Ovary (tissue), 9 donors: ENCODE results near the gene SERPINB7. TPM values are rescaled to one million over a fixed set of nuclear protein-coding genes. Genes with fewer than 3 reads are reported as not detected.

Source experiments
- DNase-seq, 5 donors: peaks; one replicate each; pipeline ENCODE4 v3.0.0-alpha.2; 2019 to 2020
- H3K27ac ChIP-seq, 2 donors: fragments of 200-600 bp; one replicate each; pipeline versions ENCODE4 v1.5.1 to v1.8.0; 2019 to 2022
- H3K27me3 ChIP-seq: fragments of 200-600 bp; one replicate; pipeline ENCODE4 v1.8.0; 2022
- H3K36me3 ChIP-seq: fragments of 200-600 bp; sonication (generic); one replicate; pipeline ENCODE4 v1.5.1; 2019
- H3K4me1 ChIP-seq: one replicate; pipeline ENCODE4 v1.8.1; 2013; ENCODE audit warnings: mild to moderate bottlenecking, moderate library complexity; ENCODE audit not compliant: insufficient read depth
- H3K4me3 ChIP-seq: fragments of 200-600 bp; sonication (generic); one replicate; pipeline ENCODE4 v1.5.1; 2017
- H3K9me3 ChIP-seq, 2 donors: fragments of 200-600 bp in 1 of 2; sonication (generic) in 1 of 2; one replicate each; pipeline versions ENCODE4 v1.5.1 to v1.8.1; 2013 to 2019; ENCODE audit warnings: mild to moderate bottlenecking in 1 of 2, moderate library complexity in 1 of 2
- EP300 ChIP-seq: sonication (generic); formaldehyde crosslinking; IDR thresholded peaks from one replicate; pipeline ENCODE4 v1.6.1; 2017; ENCODE audit warnings: antibody characterized with exemption
- POLR2A ChIP-seq: fragments of 450-650 bp; IDR thresholded peaks from one replicate; pipeline ENCODE4 v1.6.1; 2017; ENCODE audit warnings: antibody characterized with exemption, mild to moderate bottlenecking, moderate library complexity
- WGBS, 3 donors: extraction: QIAGEN DNeasy Blood & Tissue Kit in 1 of 3; methylation state at CpG; one replicate each; pipeline versions ENCODE4 v1.1.5 to v1.1.7; 2013 to 2017; 5-methylcytosine and 5-hydroxymethylcytosine counted together
- intact Hi-C, 4 donors: fragments of 100-400 bp; cut with DNase I; formaldehyde crosslinking; loops; one replicate each; pipeline versions ENCODE4 v1.11.0 to v1.15.1; 2022 to 2023
- polyA plus RNA-seq, 2 donors: library from polyadenylated mRNA; stranded (reverse); fragments of 200-250 nt in 1 of 2; fragments of 350-450 nt in 1 of 2; fragmentation: Illumina TruSeq in 1 of 2; extraction: RNeasy Lipid Tissue Mini Kit (QIAGEN cat#74804) in 1 of 2; gene quantifications; one replicate each; pipeline ENCODE4 v1.2.3, GENCODE V29; 2013 to 2014
- total RNA-seq, 7 donors: library from RNA; depleted of rRNA in 2 of 7; stranded (reverse); fragments of >200 nt in 2 of 7; fragmentation: NEBNext Ultra II Directional in 3 of 7; extraction: Animal tissue kit (Norgen Biotek cat#: 25700) in 3 of 7; gene quantifications; one replicate each; pipeline versions ENCODE4 v1.1.0 to v1.2.4, GENCODE V29; 2016 to 2023
- TF ChIP-seq, protein P1 (sequence below), 3 donors: fragments of 450-650 bp in 2 of 3; fragments of 200-600 bp in 1 of 3; IDR thresholded peaks; one replicate each; pipeline versions ENCODE4 v1.5.1 to v1.8.0; 2016 to 2022; ENCODE audit warnings: antibody characterized with exemption in 3 of 3, mild to moderate bottlenecking in 1 of 3
- donor health status: DM: no; HTN: no; CAD: no; lungs with moderate emphysema.
- donor health status: DM: no; HTN: no; CAD: no.
- donor health status: Bipolar disorder and iron deficiency.
- donor health status: DM: yes; HTN: yes; CAD: no.
- donor health status: DM: no; HTN: no; CAD: no.
- donor health status: DM: yes; HTN: yes; CAD: no.

The SERPINB7 gene
- total and polyA plus RNA-seq, 9 donors, result 0.06 to 0.23 (median 0.10) TPM; not detected in 5

DNA sequence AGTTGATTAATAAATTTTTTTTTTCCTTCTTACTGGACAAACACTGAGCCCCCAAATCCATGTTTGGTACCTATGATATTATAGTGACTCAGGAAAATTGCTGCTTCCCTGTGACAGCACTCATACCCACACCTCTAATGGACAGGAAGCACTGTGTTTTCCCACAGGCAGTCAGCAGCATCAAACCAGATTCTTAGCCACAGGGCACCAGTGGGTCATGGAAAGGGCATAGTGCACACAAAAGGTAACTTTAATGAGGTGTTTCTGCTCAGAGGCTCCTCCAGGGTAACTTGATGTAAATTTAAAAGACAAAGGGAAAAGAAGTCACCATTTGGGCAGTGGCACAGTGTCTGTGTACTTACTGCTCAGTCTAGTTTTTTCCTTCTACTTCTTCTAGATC is 38.3 kb upstream of the SERPINB7 start:
- H3K9me3 ChIP-seq, result no peaks in the 10 kb centered on the region
- TF ChIP-seq EP300, result no peak
- no peak for TF ChIP-seq POLR2A
- TF ChIP-seq, protein P1, sequence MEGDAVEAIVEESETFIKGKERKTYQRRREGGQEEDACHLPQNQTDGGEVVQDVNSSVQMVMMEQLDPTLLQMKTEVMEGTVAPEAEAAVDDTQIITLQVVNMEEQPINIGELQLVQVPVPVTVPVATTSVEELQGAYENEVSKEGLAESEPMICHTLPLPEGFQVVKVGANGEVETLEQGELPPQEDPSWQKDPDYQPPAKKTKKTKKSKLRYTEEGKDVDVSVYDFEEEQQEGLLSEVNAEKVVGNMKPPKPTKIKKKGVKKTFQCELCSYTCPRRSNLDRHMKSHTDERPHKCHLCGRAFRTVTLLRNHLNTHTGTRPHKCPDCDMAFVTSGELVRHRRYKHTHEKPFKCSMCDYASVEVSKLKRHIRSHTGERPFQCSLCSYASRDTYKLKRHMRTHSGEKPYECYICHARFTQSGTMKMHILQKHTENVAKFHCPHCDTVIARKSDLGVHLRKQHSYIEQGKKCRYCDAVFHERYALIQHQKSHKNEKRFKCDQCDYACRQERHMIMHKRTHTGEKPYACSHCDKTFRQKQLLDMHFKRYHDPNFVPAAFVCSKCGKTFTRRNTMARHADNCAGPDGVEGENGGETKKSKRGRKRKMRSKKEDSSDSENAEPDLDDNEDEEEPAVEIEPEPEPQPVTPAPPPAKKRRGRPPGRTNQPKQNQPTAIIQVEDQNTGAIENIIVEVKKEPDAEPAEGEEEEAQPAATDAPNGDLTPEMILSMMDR (IDR thresholded peaks at IDR 0.05), result no peak
- no peaks in the 10 kb centered on the region for H3K4me1 ChIP-seq
- H3K27ac ChIP-seq, result no peak overlapping the region
- no peaks in the 10 kb centered on the region for H3K27me3 ChIP-seq
- H3K36me3 ChIP-seq, result no peaks in the 10 kb centered on the region
- no peak for DNase-seq
- no peak overlapping the region for H3K4me3 ChIP-seq
- intact Hi-C loops, result no loop called here

DNA sequence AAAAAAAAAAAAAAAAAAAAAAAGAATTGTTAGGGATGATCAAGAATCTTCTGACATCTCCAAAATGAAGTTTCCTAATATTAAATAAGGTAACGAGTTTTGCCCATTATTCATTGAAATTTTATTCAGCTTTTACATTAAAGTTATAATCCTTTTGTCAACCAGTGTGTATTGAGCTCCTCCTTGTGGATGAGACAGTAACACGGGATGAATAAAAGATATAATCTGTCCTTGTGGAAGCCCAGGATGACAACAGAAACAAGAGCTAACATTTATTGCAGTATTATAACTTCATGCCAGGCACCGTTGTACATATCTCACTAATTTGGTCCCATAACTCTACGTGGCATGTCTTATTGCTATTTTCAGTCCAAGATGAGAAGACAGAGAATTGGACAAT is 33.4 kb upstream of the SERPINB7 start:
- 28 to 37% (median 28%) methylated on average over 4 of the region's 4 CpGs for WGBS, 3 donors
- no peak for DNase-seq
- intact Hi-C loops, result no loop called here
- no peaks in the 10 kb centered on the region for H3K4me1 ChIP-seq
- no peaks in the 10 kb centered on the region for H3K27me3 ChIP-seq
- H3K9me3 ChIP-seq, result no peaks in the 10 kb centered on the region
- TF ChIP-seq, protein P1 (IDR thresholded peaks at IDR 0.05), result no peak
- no peak for TF ChIP-seq EP300
- no peak for TF ChIP-seq POLR2A
- H3K4me3 ChIP-seq, result no peak overlapping the region
- no peak overlapping the region for H3K27ac ChIP-seq
- H3K36me3 ChIP-seq, result no peaks in the 10 kb centered on the region

DNA sequence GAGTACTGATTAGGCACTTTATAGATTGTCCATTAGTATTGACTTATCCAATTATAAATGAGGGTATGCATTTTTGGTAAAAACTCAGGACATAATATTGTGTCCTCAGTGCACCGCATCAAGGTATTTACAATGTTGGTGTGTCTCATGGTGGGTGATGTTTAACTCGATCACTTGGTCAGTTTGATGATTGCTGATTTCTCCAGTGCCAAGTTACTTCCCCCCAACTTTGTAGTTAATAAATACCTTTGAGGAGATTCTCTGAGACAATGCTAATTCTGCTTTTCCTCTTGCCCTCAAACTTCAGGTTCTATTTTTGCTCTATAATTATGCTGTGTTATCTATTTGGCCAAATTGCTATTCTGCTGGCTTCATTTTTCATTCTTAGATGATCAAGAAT is 28.2 kb upstream of the SERPINB7 start:
- 85 to 92% (median 91%) methylated on average over 2 of the region's 2 CpGs for WGBS, 3 donors
- no peak for DNase-seq
- Histone ChIP-seq H3K4me1 (no peaks in the 10 kb centered on the region), H3K4me3 (no peak overlapping the region), H3K27me3 (no peaks in the 10 kb centered on the region), H3K9me3 (no peaks in the 10 kb centered on the region), H3K27ac (no peak overlapping the region), H3K36me3 (no peaks in the 10 kb centered on the region)
- intact Hi-C loops, result no loop called here
- TF ChIP-seq, protein P1 (IDR thresholded peaks at IDR 0.05), result no peak
- TF ChIP-seq POLR2A, result no peak
- TF ChIP-seq EP300, result no peak

DNA sequence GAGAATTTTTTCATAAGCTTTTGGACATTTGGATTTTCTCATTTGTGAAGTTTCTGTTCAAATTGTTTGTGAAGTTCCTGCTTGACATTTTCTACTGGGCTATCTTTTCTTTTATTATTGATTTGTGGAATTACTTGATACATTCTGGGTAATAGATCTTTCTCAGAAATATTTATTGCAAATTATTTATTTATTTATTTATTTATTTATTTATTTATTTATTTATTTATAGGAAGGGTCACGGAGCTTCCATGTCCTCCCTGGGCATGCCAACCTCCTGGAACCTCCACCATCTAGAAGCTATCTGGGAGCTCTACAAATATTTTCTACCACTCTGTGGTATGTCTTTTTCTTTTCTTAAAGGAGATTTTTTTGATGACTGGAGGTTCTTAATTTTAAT is 25.7 kb upstream of the SERPINB7 start:
- Histone ChIP-seq H3K27ac (no peak overlapping the region), H3K4me3 (no peak overlapping the region), H3K36me3 (no peaks in the 10 kb centered on the region), H3K9me3 (no peaks in the 10 kb centered on the region), H3K4me1 (no peaks in the 10 kb centered on the region), H3K27me3 (no peaks in the 10 kb centered on the region)
- intact Hi-C loops, result no loop called here
- TF ChIP-seq EP300 (no peak), POLR2A (no peak)
- TF ChIP-seq, protein P1 (IDR thresholded peaks at IDR 0.05), result no peak
- 65 to 92% (median 76%) methylated on average over 1 of the region's 1 CpG for WGBS, 3 donors
- no peak for DNase-seq

DNA sequence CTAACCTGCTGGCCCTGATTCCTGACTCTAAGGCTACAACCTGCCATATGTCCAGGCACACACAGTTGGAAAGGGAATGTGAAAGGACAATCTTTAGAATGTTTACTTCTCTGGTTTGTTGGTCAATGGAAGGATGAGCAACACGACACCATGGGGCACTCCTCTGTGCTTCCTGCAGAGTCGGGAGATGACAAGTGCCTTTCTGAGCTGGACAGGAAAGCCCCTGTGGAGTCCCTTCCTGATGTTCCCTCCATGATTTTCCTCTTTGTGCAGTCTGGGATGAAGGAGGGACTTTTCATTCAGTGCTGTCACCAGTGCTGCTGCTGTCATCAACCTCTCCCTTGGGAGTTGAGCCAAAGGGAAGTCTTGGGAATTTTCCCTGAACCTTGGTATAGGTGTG is 22.6 kb upstream of the SERPINB7 start:
- WGBS, 3 donors, result 77 to 84% (median 80%) methylated on average over 2 of the region's 2 CpGs
- Histone ChIP-seq H3K27ac (no peak overlapping the region), H3K4me1 (no peaks in the 10 kb centered on the region), H3K9me3 (no peaks in the 10 kb centered on the region), H3K4me3 (no peak overlapping the region), H3K27me3 (no peaks in the 10 kb centered on the region), H3K36me3 (no peaks in the 10 kb centered on the region)
- TF ChIP-seq POLR2A, result no peak
- TF ChIP-seq, protein P1 (IDR thresholded peaks at IDR 0.05), result no peak
- no peak for TF ChIP-seq EP300
- no peak for DNase-seq
- intact Hi-C loops, result no loop called here
